VCaP (cell line): ENCODE measurements around the gene UBAC1.
"Not testable (repeated sequence)": the region's sequence is repeated elsewhere in the genome, so short reads cannot be mapped to it uniquely, and the experiment has no call there.

Experiments used
- H3K27ac ChIP-seq: fragments of 450-650 bp; 2 replicates; pipeline ENCODE4 v1.5.1; 2017
- CTCF ChIP-seq: fragments of 450-650 bp; conservative IDR thresholded peaks from 2 replicates; pipeline ENCODE4 v1.5.1; 2017; ENCODE audit warnings: mild to moderate bottlenecking, moderate library complexity

UBAC1 gene

GRCh38 chr9:135950135-135950682, 11.0 kb downstream of the UBAC1 start:
- no peak for TF ChIP-seq CTCF
- H3K27ac ChIP-seq = peak overlapping the region; percentile 12

- H3K27ac ChIP-seq = peak overlapping the region; percentile 12; the same call in 1 of the 2 replicates
- TF ChIP-seq CTCF = no peak
These were observed 11.6 kb downstream of the UBAC1 start for GRCh38 chr9:135949501-135950134.

- TF ChIP-seq CTCF = no peak
These were observed 12.2 kb downstream of the UBAC1 start for GRCh38 chr9:135948968-135949367.

GRCh38 chr9:135948446-135948845, 12.7 kb downstream of the UBAC1 start:
- H3K27ac ChIP-seq = peak overlapping the region; percentile 12; the same call in 1 of the 2 replicates
- TF ChIP-seq CTCF = no peak

More at GRCh38 chr9:135948968-135949367, 12.2 kb downstream of the UBAC1 start:
- peak overlapping the region; percentile 12; the same call in 1 of the 2 replicates for H3K27ac ChIP-seq

DNA sequence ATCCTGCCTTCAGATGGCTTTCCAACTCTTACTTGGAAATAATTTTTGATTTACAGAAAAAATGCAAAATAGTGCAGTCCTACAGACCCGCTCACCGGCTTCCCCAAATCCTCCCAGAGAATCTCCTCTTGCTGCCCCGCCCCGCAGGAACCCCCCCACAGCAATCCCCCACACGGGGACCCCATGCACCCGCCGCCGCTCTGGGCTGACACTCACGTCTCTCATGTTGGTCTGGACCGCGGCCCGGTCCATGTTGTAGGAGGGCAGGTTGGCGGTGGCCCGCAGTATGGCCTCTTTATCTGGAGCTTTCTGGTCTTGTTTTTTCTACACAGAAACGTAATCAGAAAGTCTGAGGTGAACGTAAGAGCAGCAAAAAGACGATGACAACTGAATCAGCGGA, 13.6 kb downstream of the UBAC1 start:
- no peak overlapping the region for H3K27ac ChIP-seq
- no peak for TF ChIP-seq CTCF

DNA sequence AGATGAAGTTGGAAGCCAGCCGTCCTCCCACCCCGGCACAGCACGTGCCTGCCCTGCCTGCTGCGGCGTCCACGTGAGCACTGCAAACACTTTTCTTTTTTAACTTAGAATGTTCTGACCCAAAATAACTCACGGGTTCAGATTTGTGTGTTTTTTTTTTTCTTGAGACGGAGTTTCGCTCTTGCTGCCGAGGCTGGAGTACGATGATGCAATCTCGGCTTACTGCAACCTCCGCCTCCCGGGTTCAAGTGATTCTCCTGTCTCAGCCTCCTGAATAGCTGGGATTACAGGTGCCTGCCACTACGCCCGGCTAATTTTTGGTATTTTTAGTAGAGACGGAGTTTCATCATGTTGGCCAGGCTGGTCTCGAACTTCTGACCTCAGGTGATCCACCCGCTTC, 14.1 kb downstream of the UBAC1 start:
- not testable (repeated sequence) for H3K27ac ChIP-seq

GRCh38 chr9:135946392-135946994, 14.7 kb downstream of the UBAC1 start:
- TF ChIP-seq CTCF = no peak
- H3K27ac ChIP-seq = no peak overlapping the region

DNA sequence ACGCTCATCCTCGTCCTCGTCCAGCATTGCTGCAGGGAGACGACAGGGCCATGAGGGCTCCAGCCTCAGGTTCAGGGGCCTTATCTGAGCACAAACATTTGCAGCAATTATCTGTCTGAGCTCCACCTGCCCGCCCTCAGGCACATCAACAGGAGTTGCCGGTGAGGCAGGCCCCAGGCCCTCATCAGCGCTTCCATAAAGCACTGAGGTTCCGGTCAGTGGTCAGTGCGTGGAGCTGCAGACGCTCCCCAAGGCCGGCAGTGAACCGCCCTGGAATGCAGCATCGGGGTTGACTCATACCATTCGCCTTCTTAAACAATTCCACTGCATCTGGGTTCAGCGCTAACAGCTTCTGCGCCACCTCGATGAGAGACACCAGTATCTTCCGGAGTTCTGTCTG, 15.2 kb downstream of the UBAC1 start:
- no peak for TF ChIP-seq CTCF
- H3K27ac ChIP-seq = no peak overlapping the region
